HepG2 (cell line): ENCODE measurements around the gene RHOT2. TPM values are rescaled to one million over a fixed set of nuclear protein-coding genes. Genes with fewer than 3 reads are reported as not detected.
A peak's percentile ranks its signal among the peaks of the same experiment; 100 is the strongest.

ENCODE experiments used
- AGO2 ChIP-seq: fragments of 200-400 bp; formaldehyde crosslinking; optimal IDR thresholded peaks from 2 replicates; pipeline ENCODE3; 2017; ENCODE audit warnings: mild to moderate bottlenecking, low read depth, low read length, moderate library complexity
- ARHGAP35 ChIP-seq: sonication (generic); formaldehyde crosslinking; IDR thresholded peaks from 2 replicates; pipeline ENCODE4 v1.9.0; 2022; ENCODE audit warnings: mild to moderate bottlenecking, inconsistent platforms, moderate library complexity, missing genetic modification reagents, borderline replicate concordance
- CENPT ChIP-seq: sonication (generic); formaldehyde crosslinking; IDR thresholded peaks from 2 replicates; pipeline ENCODE4 v1.8.0; 2022; ENCODE audit warnings: low read depth, mild to moderate bottlenecking, moderate library complexity, missing genetic modification reagents
- E2F2 ChIP-seq: sonication (generic); formaldehyde crosslinking; IDR thresholded peaks from 2 replicates; pipeline ENCODE4 v1.4.0; 2020; ENCODE audit warnings: missing genetic modification reagents, borderline replicate concordance
- ELF3 ChIP-seq: IDR thresholded peaks from 2 replicates; pipeline ENCODE4 v1.6.1; 2016; ENCODE audit warnings: missing genetic modification reagents, missing compliant biosample characterization
- KLF15 ChIP-seq: sonication (generic); formaldehyde crosslinking; IDR thresholded peaks from 2 replicates; pipeline ENCODE4 v1.8.1; 2023; ENCODE audit warnings: borderline replicate concordance, mild to moderate bottlenecking, inconsistent platforms, missing genetic modification reagents, mixed read lengths
- MED1 ChIP-seq: sonication (generic); formaldehyde crosslinking; IDR thresholded peaks from 2 replicates; pipeline ENCODE4 v1.4.0; 2020; ENCODE audit warnings: missing genetic modification reagents
- RELA ChIP-seq: sonication (generic); formaldehyde crosslinking; IDR thresholded peaks from 2 replicates; pipeline ENCODE4 v1.4.0; 2020; ENCODE audit warnings: missing genetic modification reagents
- SMAD1 ChIP-seq: sonication (generic); formaldehyde crosslinking; IDR thresholded peaks from 2 replicates; pipeline ENCODE4 v1.4.0; 2020; ENCODE audit warnings: missing genetic modification reagents, low read depth, mild to moderate bottlenecking, borderline replicate concordance
- TOPORS ChIP-seq: sonication (generic); formaldehyde crosslinking; IDR thresholded peaks from 2 replicates; pipeline ENCODE4 v1.8.0; 2023; ENCODE audit warnings: mild to moderate bottlenecking, missing genetic modification reagents
- ZBTB3 ChIP-seq: sonication (generic); formaldehyde crosslinking; IDR thresholded peaks from 2 replicates; pipeline ENCODE4 v1.4.0; 2020; ENCODE audit warnings: low read depth, mild to moderate bottlenecking, moderate library complexity, missing genetic modification reagents, borderline replicate concordance
- ZBTB38 ChIP-seq: sonication (generic); formaldehyde crosslinking; IDR thresholded peaks from 2 replicates; pipeline ENCODE4 v1.5.1; 2020; ENCODE audit warnings: mild to moderate bottlenecking, missing genetic modification reagents
- ZC3H13 ChIP-seq: sonication (generic); formaldehyde crosslinking; IDR thresholded peaks from 2 replicates; pipeline ENCODE4 v1.8.1; 2023; ENCODE audit warnings: mild to moderate bottlenecking, missing genetic modification reagents, moderate library complexity
- ZNF432 ChIP-seq: sonication (generic); formaldehyde crosslinking; IDR thresholded peaks from 2 replicates; pipeline ENCODE4 v1.5.0; 2020; ENCODE audit warnings: missing genetic modification reagents, mild to moderate bottlenecking, borderline replicate concordance
- ZNF484 ChIP-seq: sonication (generic); formaldehyde crosslinking; IDR thresholded peaks from 2 replicates; pipeline ENCODE4 v1.5.1; 2020; ENCODE audit warnings: mild to moderate bottlenecking, low read depth, missing genetic modification reagents, borderline replicate concordance
- ZSCAN20 ChIP-seq: sonication (generic); formaldehyde crosslinking; IDR thresholded peaks from 2 replicates; pipeline ENCODE4 v1.4.0; 2020; ENCODE audit warnings: missing genetic modification reagents, mild to moderate bottlenecking, borderline replicate concordance
- polyA plus RNA-seq, 8 experiments: library from polyadenylated mRNA; depleted of rRNA in 3 of 8; stranded (reverse) in 7 of 8; unstranded in 1 of 8; fragments of >200 nt; fragmentation: Illumina TruSeq in 4 of 8; extraction: Trizol in 4 of 8; gene quantifications; 2 replicates each; pipeline versions ENCODE4 v1.2.1 to v1.2.3, GENCODE V29; 2011 to 2016; ENCODE audit warnings: low read depth in 4 of 8, missing spikeins in 1 of 8, mixed read lengths in 1 of 8; ENCODE audit not compliant: insufficient read depth in 1 of 8
- total RNA-seq, 5 experiments: library from RNA; depleted of rRNA; stranded (reverse); fragments of >200 nt; fragmentation: Illumina TruSeq; extraction: Trizol; gene quantifications; 2 replicates each; pipeline ENCODE4 v1.2.3, GENCODE V29; 2016; ENCODE audit warnings: low read depth in 1 of 5
- TF ChIP-seq, protein P1 (sequence below): sonication (generic); formaldehyde crosslinking; IDR thresholded peaks from 2 replicates; pipeline ENCODE4 v1.8.0; 2022; ENCODE audit warnings: low read depth, missing genetic modification reagents
- TF ChIP-seq, protein P2 (sequence below): sonication (generic); formaldehyde crosslinking; IDR thresholded peaks from 2 replicates; pipeline ENCODE4 v1.5.0; 2020; ENCODE audit warnings: mild to moderate bottlenecking, missing genetic modification reagents, borderline replicate concordance
- TF ChIP-seq, protein P3 (sequence below): sonication (generic); formaldehyde crosslinking; IDR thresholded peaks from 2 replicates; pipeline ENCODE4 v1.5.0; 2020; ENCODE audit warnings: missing genetic modification reagents, mild to moderate bottlenecking, borderline replicate concordance
- TF ChIP-seq, protein P4 (sequence below): sonication (generic); formaldehyde crosslinking; IDR thresholded peaks from 2 replicates; pipeline ENCODE4 v1.4.0; 2020; ENCODE audit warnings: mild to moderate bottlenecking, missing genetic modification reagents

Gene RHOT2
- total and polyA plus RNA-seq, 2 of the 13 experiments (the other 11 are each of a cell fraction or from before 2014, with no cell fraction given) = 63.6 to 76.9 TPM

DNA sequence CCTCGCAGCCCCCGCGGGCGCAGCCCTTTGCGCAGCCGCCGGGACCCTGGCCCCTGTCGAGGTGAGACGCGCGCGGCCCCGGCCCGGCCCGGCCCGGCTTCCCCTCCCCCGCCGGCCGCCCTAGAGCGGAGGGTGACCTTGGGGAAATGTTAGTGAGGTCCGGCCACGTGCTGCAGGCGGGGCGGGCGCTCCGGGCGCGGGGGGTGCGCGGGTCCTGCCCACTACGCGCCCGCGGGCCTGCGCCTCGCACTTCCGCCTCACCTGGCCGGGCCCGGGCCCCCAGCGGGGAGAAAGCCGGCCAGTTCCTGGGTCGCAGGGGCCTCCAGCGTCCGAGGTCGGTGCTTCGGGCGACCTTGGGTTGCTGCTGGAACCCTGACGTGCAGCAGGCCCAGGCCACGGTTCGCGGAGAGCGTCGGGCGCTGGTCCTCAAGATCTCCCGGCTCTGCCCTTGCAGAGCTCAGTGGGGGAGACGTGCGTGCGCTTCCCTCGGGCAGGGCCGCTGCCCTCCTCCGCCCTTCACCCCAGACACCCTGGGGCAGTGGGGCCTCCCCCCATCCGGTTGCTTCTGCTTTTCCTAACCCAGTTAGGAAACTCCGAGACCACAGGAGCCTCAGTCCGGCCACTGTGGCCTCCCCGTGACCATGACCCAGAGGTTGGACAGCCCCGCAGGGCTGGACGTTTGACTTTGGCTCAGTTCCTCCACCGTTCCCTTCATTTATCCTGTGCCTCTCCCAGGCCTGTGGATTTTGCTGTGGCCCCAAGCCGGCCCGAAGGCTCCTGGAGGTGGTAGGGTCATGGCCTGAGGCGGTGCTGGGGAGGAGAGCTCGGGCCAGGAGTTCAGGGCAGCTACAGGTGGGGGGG, 25.5 kb upstream of the RHOT2 start (continued):
- TF ChIP-seq ZBTB38 = 0 out of 2 replicates have a peak, but pooled peaks have one; percentile 36
- TF ChIP-seq SMAD1 (CRISPR knock-in tag) = no peak
- TF ChIP-seq, protein P1, sequence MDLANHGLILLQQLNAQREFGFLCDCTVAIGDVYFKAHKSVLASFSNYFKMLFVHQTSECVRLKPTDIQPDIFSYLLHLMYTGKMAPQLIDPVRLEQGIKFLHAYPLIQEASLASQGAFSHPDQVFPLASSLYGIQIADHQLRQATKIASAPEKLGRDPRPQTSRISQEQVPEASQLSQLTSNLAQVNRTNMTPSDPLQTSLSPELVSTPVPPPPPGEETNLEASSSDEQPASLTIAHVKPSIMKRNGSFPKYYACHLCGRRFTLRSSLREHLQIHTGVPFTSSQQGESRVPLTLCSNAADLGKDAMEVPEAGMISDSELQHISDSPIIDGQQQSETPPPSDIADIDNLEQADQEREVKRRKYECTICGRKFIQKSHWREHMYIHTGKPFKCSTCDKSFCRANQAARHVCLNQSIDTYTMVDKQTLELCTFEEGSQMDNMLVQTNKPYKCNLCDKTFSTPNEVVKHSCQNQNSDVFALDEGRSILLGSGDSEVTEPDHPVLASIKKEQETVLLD = peak; percentile 45; the same call in 1 of the 2 replicates
- peak; percentile 74 for TF ChIP-seq AGO2
- TF ChIP-seq ZNF484 (CRISPR knock-in tag) = 0 out of 2 replicates have a peak, but pooled peaks have one; percentile 48
- TF ChIP-seq, protein P2, sequence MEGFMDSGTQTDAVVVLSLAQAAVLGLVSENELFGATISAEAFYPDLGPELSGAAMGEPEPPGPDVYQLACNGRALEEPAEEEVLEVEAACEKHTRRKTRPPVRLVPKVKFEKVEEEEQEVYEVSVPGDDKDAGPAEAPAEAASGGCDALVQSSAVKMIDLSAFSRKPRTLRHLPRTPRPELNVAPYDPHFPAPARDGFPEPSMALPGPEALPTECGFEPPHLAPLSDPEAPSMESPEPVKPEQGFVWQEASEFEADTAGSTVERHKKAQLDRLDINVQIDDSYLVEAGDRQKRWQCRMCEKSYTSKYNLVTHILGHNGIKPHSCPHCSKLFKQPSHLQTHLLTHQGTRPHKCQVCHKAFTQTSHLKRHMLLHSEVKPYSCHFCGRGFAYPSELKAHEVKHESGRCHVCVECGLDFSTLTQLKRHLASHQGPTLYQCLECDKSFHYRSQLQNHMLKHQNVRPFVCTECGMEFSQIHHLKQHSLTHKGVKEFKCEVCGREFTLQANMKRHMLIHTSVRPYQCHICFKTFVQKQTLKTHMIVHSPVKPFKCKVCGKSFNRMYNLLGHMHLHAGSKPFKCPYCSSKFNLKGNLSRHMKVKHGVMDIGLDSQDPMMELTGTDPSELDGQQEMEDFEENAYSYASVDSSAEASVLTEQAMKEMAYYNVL (CRISPR knock-in tag) = 0 out of 2 replicates have a peak, but pooled peaks have one; percentile 52
- no peak for TF ChIP-seq ARHGAP35 (CRISPR knock-in tag)
- 0 out of 2 replicates have a peak, but pooled peaks have one; percentile 41 for TF ChIP-seq KLF15 (CRISPR knock-in tag)
- TF ChIP-seq TOPORS (CRISPR knock-in tag) = peak; percentile 82; the same call in 1 of the 2 replicates
- TF ChIP-seq, protein P3, sequence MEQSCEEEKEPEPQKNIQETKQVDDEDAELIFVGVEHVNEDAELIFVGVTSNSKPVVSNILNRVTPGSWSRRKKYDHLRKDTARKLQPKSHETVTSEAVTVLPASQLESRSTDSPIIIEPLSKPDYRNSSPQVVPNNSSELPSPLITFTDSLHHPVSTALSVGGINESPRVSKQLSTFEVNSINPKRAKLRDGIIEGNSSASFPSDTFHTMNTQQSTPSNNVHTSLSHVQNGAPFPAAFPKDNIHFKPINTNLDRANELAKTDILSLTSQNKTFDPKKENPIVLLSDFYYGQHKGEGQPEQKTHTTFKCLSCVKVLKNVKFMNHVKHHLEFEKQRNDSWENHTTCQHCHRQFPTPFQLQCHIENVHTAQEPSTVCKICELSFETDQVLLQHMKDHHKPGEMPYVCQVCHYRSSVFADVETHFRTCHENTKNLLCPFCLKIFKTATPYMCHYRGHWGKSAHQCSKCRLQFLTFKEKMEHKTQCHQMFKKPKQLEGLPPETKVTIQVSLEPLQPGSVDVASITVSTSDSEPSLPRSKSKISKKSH (CRISPR knock-in tag) = peak; percentile 38; the same call in 1 of the 2 replicates
- TF ChIP-seq, protein P4, sequence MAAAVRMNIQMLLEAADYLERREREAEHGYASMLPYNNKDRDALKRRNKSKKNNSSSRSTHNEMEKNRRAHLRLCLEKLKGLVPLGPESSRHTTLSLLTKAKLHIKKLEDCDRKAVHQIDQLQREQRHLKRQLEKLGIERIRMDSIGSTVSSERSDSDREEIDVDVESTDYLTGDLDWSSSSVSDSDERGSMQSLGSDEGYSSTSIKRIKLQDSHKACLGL (CRISPR knock-in tag) = peak; percentile 79
- peak; percentile 13 for TF ChIP-seq MED1
- 0 out of 2 replicates have a peak, but pooled peaks have one; percentile 85 for TF ChIP-seq E2F2 (CRISPR knock-in tag)
- peak; percentile 66; the same call in 1 of the 2 replicates for TF ChIP-seq CENPT
- TF ChIP-seq ZC3H13 (CRISPR knock-in tag) = no peak; the same call in 1 of the 2 replicates
- no peak for TF ChIP-seq ZNF432
- 0 out of 2 replicates have a peak, but pooled peaks have one; percentile 69 for TF ChIP-seq ZSCAN20 (CRISPR knock-in tag)
- TF ChIP-seq ZBTB3 = 0 out of 2 replicates have a peak, but pooled peaks have one; percentile 48
- peak; percentile 94 for TF ChIP-seq ELF3 (CRISPR knock-in tag)
- 0 out of 2 replicates have a peak, but pooled peaks have one; percentile 32 for TF ChIP-seq RELA
